ENCODE data around the gene MTMR3. TPM values are rescaled to one million over a fixed set of nuclear protein-coding genes. Genes with fewer than 3 reads are reported as not detected.
"Not testable (repeated sequence)": the region's sequence is repeated elsewhere in the genome, so short reads cannot be mapped to it uniquely, and the experiment has no call there.

The MTMR3 gene
- total RNA-seq, 1 experiment from 2014 or later, result 27.3 TPM

- H3K4me1 Mint-ChIP-seq (ENCODE audit: low read depth, unreplicated experiment), result no peaks in the 10 kb centered on the region
- ChIA-PET CTCF (no interaction called here), POLR2A (interaction anchor here (0.6 kb wide), 2 partner anchors 96 to 190 kb away, joined by 3 read pairs; no protein-coding TSS in a partner anchor)
- no peak for DNase-seq
- H3K27me3 Mint-ChIP-seq (ENCODE audit: insufficient read depth, unreplicated experiment), result no peaks in the 10 kb centered on the region
- TF ChIP-seq, protein P1, sequence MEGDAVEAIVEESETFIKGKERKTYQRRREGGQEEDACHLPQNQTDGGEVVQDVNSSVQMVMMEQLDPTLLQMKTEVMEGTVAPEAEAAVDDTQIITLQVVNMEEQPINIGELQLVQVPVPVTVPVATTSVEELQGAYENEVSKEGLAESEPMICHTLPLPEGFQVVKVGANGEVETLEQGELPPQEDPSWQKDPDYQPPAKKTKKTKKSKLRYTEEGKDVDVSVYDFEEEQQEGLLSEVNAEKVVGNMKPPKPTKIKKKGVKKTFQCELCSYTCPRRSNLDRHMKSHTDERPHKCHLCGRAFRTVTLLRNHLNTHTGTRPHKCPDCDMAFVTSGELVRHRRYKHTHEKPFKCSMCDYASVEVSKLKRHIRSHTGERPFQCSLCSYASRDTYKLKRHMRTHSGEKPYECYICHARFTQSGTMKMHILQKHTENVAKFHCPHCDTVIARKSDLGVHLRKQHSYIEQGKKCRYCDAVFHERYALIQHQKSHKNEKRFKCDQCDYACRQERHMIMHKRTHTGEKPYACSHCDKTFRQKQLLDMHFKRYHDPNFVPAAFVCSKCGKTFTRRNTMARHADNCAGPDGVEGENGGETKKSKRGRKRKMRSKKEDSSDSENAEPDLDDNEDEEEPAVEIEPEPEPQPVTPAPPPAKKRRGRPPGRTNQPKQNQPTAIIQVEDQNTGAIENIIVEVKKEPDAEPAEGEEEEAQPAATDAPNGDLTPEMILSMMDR (IDR thresholded peaks at IDR 0.05; ENCODE audit: insufficient read depth in 1 of 2, low read depth in 1 of 2, low read length in 1 of 2, severe bottlenecking in 1 of 2, unreplicated experiment in 1 of 2), result no peak
- H3K4me1 ChIP-seq, result no peaks in the 10 kb centered on the region
- no peaks in the 10 kb centered on the region for H3K27me3 ChIP-seq (replicated peaks; ENCODE audit: control insufficient read depth, insufficient read depth, low read length)
- peaks cover 18% of the 10 kb centered on the region for H3K36me3 Mint-ChIP-seq (ENCODE audit: insufficient read depth, unreplicated experiment)
- no TSS peak for BruUV-seq (replicated peaks)
- H3K9me3 ChIP-seq, result no peaks in the 10 kb centered on the region
- H3K9me3 Mint-ChIP-seq (ENCODE audit: unreplicated experiment), result no peaks in the 10 kb centered on the region
- H3K4me3 Mint-ChIP-seq (ENCODE audit: unreplicated experiment), result no peak overlapping the region
- intact Hi-C loops (cut with micrococcal nuclease; ENCODE audit: unreplicated experiment), result no loop called here
- H3K27ac Mint-ChIP-seq (ENCODE audit: unreplicated experiment), result no peak overlapping the region
- peaks cover 2% of the 10 kb centered on the region for H3K36me3 ChIP-seq (ENCODE audit: control insufficient read depth, insufficient read depth, low read length)
- no peak overlapping the region for H3K4me3 ChIP-seq (ENCODE audit: low read depth, low read length)
Measured at GRCh38 chr22:29834046-29834445, 48.9 kb upstream of the MTMR3 start.

DNA sequence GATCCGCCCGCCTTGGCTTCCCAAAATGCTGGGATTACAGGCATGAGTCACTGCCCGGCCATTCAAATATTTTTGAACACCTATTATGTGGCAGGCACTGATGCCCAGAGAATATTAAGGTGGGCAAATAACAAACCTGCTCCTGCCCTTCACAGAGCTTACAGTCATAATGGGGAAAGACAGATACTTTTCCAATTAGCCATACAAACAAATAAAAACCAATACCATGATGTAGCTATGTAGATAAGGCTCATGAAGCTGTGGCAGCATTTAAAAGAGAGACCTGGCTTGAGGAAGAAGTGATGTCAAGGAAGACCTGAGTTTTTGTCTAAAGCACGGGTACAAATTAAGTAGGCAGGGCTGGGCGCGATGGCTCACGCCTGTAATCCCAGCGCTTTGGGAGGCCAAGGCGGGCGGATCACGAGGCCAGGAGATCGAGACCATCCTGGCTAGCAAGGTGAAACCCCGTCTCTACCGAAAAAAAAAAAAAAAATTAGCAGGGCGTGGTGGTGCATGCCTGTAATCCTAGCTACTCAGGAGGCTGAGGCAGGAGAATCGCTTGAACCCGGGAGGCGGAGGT is 46.1 kb upstream of the MTMR3 start:
- H3K27ac Mint-ChIP-seq (ENCODE audit: unreplicated experiment); H3K27me3 ChIP-seq (replicated peaks; ENCODE audit: control insufficient read depth, insufficient read depth, low read length); intact Hi-C loops (cut with micrococcal nuclease; ENCODE audit: unreplicated experiment); H3K36me3 ChIP-seq (ENCODE audit: control insufficient read depth, insufficient read depth, low read length); H3K4me1 Mint-ChIP-seq (ENCODE audit: low read depth, unreplicated experiment); BruUV-seq (replicated peaks); DNase-seq; H3K9me3 ChIP-seq; H3K9me3 Mint-ChIP-seq (ENCODE audit: unreplicated experiment); H3K4me1 ChIP-seq; H3K4me3 ChIP-seq (ENCODE audit: low read depth, low read length); H3K27me3 Mint-ChIP-seq (ENCODE audit: insufficient read depth, unreplicated experiment): not testable (repeated sequence)
- CTCF ChIA-PET, result interaction anchor here (0.6 to 1.7 kb wide), 4 partner anchors 37 to 201 kb away, joined by 3 to 15 read pairs (median 7); partner anchors contain the start of gene MTMR3
- peaks cover 18% of the 10 kb centered on the region for H3K36me3 Mint-ChIP-seq (ENCODE audit: insufficient read depth, unreplicated experiment)
- peak overlapping the region; percentile 83 for H3K4me3 Mint-ChIP-seq (ENCODE audit: unreplicated experiment)
- POLR2A ChIA-PET, result interaction anchor here (1.3 to 1.5 kb wide), 2 partner anchors 47 to 70 kb away, joined by 4 to 5 read pairs; partner anchors contain the start of gene ZMAT5

DNA sequence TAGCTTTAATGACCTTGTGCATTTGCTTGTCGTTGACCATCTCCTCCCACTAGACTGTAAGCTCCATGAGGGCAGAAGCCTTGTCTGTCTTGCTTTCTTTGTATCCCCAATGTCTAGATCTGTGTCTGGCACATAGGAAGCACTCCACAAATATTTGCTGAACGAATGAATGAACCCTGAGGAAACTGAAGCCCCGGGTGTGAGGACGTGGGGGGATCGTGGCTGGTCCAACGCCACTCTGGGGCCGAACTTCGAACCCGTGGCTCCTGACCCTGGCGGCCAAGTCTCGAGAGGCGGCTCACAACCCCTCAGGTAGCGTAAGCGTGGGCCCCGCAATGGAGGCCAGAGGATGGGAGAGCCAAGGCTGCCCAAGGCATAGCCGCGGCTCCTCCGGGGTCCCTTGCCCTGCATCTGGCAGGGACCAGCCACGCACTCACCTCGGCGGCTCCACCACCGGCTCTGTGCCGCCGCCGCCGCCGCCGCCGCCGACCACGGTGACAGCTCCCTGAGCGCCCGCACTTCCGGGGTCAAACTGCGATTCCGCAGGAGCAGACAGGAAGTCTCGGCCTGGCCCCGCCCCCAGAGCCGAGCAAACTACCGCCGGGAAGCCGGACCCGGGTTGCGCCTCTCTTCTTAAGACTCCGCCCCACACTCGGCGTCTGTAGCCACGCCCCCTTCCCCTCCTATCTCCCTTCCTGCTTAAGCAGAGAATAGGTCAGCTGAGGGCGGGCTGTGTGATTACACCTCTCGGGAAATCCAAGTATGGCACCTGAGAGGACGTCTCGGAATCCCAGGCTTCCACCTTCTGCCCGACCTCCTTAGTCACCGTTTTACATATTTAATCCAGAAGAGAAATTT is 45.0 kb upstream of the MTMR3 start, which contains the start of gene ASCC2:
Gene ASCC2 (minus strand): TSS at position 534 of the 858 bp plus-strand sequence. CDS start 5,949 bp downstream, outside the sequence.
- BruUV-seq (replicated peaks), result TSS peak; percentile 58
- H3K9me3 ChIP-seq, result no peaks in the 10 kb centered on the region
- H3K36me3 ChIP-seq (ENCODE audit: control insufficient read depth, insufficient read depth, low read length), result peaks cover 1% of the 10 kb centered on the region
- Mint-ChIP-seq H3K9me3 (ENCODE audit: unreplicated experiment) (no peaks in the 10 kb centered on the region), H3K27me3 (ENCODE audit: insufficient read depth, unreplicated experiment) (no peaks in the 10 kb centered on the region), H3K4me1 (ENCODE audit: low read depth, unreplicated experiment) (peaks cover 10% of the 10 kb centered on the region), H3K4me3 (ENCODE audit: unreplicated experiment) (peak within 1 kb of the TSS; percentile 83), H3K27ac (ENCODE audit: unreplicated experiment) (peak within 1 kb of the TSS; percentile 69), H3K36me3 (ENCODE audit: insufficient read depth, unreplicated experiment) (peaks cover 11% of the 10 kb centered on the region)
- TF ChIP-seq, protein P1 (IDR thresholded peaks at IDR 0.05; ENCODE audit: insufficient read depth in 1 of 2, low read depth in 1 of 2, low read length in 1 of 2, severe bottlenecking in 1 of 2, unreplicated experiment in 1 of 2), result no peak
- peak within 1 kb of the TSS; percentile 97 for H3K4me3 ChIP-seq (ENCODE audit: low read depth, low read length)
- ChIA-PET CTCF (interaction anchor here (1.3 to 1.7 kb wide), 3 partner anchors 45 to 202 kb away, joined by 3 to 15 read pairs (median 3); partner anchors contain the start of gene MTMR3), POLR2A (interaction anchor here (0.6 to 1.5 kb wide), 3 partner anchors 20 to 71 kb away, joined by 4 to 5 read pairs (median 4); partner anchors contain the start of gene ZMAT5)
- peak; percentile 98 for DNase-seq
- H3K4me1 ChIP-seq, result peaks cover 5% of the 10 kb centered on the region; the same call in 1 of the 2 replicates
- H3K27me3 ChIP-seq (replicated peaks; ENCODE audit: control insufficient read depth, insufficient read depth, low read length), result no peaks in the 10 kb centered on the region
- intact Hi-C loops (cut with micrococcal nuclease; ENCODE audit: unreplicated experiment), result loop anchor here (1.0 kb wide), 1 partner anchor 167 kb away; no protein-coding TSS in a partner anchor

All from Caco-2 (cell line).